Prostate gland (tissue), 2 donors: ENCODE results near the gene CHP2. TPM values are rescaled to one million over a fixed set of nuclear protein-coding genes. Genes with fewer than 3 reads are reported as not detected.
"Not testable (repeated sequence)": the region's sequence is repeated elsewhere in the genome, so short reads cannot be mapped to it uniquely, and the experiment has no call there.

Source experiments
- DNase-seq: peaks from one replicate; pipeline ENCODE4 v3.0.0-alpha.2; 2019; ENCODE audit warnings: low spot score
- H3K27ac ChIP-seq, 2 donors: fragments of 200-600 bp; sonication (generic); 2 replicates each; pipeline ENCODE4 v1.5.1; 2017 to 2019
- H3K27me3 ChIP-seq: fragments of 200-600 bp; sonication (generic); replicated peaks from 2 replicates; pipeline ENCODE4 v1.5.1; 2019; ENCODE audit not compliant: insufficient read depth
- H3K36me3 ChIP-seq, 2 donors: fragments of 200-600 bp; sonication (generic); 1 replicate in 1 of 2; 2 replicates in 1 of 2; pipeline versions ENCODE4 v1.5.1 to v1.8.1; 2017 to 2019
- H3K4me1 ChIP-seq: fragments of 200-600 bp; sonication (generic); replicated peaks from 2 replicates; pipeline ENCODE4 v1.5.1; 2019
- H3K4me3 ChIP-seq, 2 donors: fragments of 200-600 bp; sonication (generic); 2 replicates each; pipeline ENCODE4 v1.5.1; 2017 to 2019
- H3K9me3 ChIP-seq: fragments of 200-600 bp; sonication (generic); 2 replicates; pipeline ENCODE4 v1.5.1; 2017
- CTCF ChIP-seq, 4 experiments: fragments of 200-600 bp in 2 of 4; fragments of 450-650 bp in 2 of 4; sonication (generic) in 2 of 4; IDR thresholded peaks; 1 replicate in 3 of 4; 2 replicates in 1 of 4; pipeline ENCODE4 v1.5.1; 2016 to 2019; ENCODE audit warnings: antibody characterized with exemption in 4 of 4, mild to moderate bottlenecking in 2 of 4, moderate library complexity in 2 of 4
- POLR2A ChIP-seq: fragments of 450-650 bp; IDR thresholded peaks from one replicate; pipeline ENCODE4 v1.6.1; 2016; ENCODE audit warnings: antibody characterized with exemption, mild to moderate bottlenecking
- POLR2AphosphoS5 ChIP-seq: sonication (generic); formaldehyde crosslinking; IDR thresholded peaks from one replicate; pipeline ENCODE4 v1.6.1; 2017; ENCODE audit warnings: antibody characterized with exemption
- WGBS: methylation state at CpG from one replicate; pipeline ENCODE4 v1.1.5; 2018; 5-methylcytosine and 5-hydroxymethylcytosine counted together
- intact Hi-C: fragments of 100-400 bp; cut with DNase I; formaldehyde crosslinking; loops from one replicate; pipeline ENCODE4 v1.14.2; 2022
- total RNA-seq, 2 donors: library from RNA; depleted of rRNA; stranded (reverse); fragments of >200 nt; gene quantifications; one replicate each; pipeline ENCODE4 v1.1.0, GENCODE V29; 2016

Gene CHP2
- total RNA-seq, 2 donors from 2014 or later = 1.9 to 3.7 TPM

DNA sequence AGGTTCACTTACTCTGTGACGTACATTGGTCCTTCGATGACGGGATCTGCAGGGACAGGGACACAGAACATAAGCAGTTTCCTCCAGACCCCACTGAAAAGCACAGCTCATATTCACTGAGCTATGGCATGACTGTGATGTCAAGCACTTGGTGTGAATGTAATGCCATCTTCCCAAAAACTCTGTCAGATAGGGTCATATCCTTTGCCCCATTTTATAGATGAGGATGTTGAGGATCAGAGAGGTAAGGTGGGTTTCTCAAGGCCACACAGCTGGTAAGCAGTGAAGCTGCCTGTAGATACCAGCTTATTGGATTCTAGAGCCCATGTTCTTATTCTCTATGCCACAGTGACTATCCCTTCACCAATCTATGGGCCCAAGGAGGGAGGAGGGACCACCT lies 44.3 kb upstream of the CHP2 start:
- H3K36me3 ChIP-seq = no peaks in the 10 kb centered on the region
- DNase-seq = no peak
- TF ChIP-seq CTCF (IDR thresholded peaks at IDR 0.05) (no peak), POLR2AphosphoS5 (no peak), POLR2A (no peak)
- no peak overlapping the region for H3K27ac ChIP-seq
- no peak overlapping the region for H3K4me3 ChIP-seq
- H3K27me3 ChIP-seq = peaks cover 9% of the 10 kb centered on the region
- intact Hi-C loops = no loop called here
- H3K9me3 ChIP-seq = no peaks in the 10 kb centered on the region
- 91% methylated on average over 3 of the region's 3 CpGs for WGBS
- H3K4me1 ChIP-seq = no peaks in the 10 kb centered on the region

GRCh38 chr16:23711785-23712184 lies 43.0 kb upstream of the CHP2 start:
- intact Hi-C loops = no loop called here
- Histone ChIP-seq H3K27ac (no peak overlapping the region), H3K36me3 (no peaks in the 10 kb centered on the region), H3K9me3 (no peaks in the 10 kb centered on the region), H3K4me1 (no peaks in the 10 kb centered on the region), H3K4me3 (no peak overlapping the region), H3K27me3 (peaks cover 9% of the 10 kb centered on the region)
- TF ChIP-seq POLR2A = no peak
- TF ChIP-seq CTCF (IDR thresholded peaks at IDR 0.05) = no peak
- no peak for TF ChIP-seq POLR2AphosphoS5
- 67% methylated on average over 4 of the region's 4 CpGs for WGBS
- no peak for DNase-seq

- Histone ChIP-seq H3K4me1 (no peaks in the 10 kb centered on the region), H3K9me3 (no peaks in the 10 kb centered on the region), H3K4me3 (no peak within 1 kb of the TSS), H3K27me3 (peaks cover 9% of the 10 kb centered on the region), H3K36me3 (no peaks in the 10 kb centered on the region), H3K27ac (no peak within 1 kb of the TSS)
- intact Hi-C loops = no loop called here
- 1% methylated on average over 24 of the region's 37 CpGs for WGBS
- DNase-seq = no peak
- TF ChIP-seq POLR2AphosphoS5 (no peak), POLR2A (peak; percentile 31)
These were observed 41.9 kb upstream of the CHP2 start, which contains the start of gene ERN2 for GRCh38 chr16:23712976-23713375. ERN2 (minus strand) TSS chr16:23713222; CDS start chr16:23713187, 35 bp downstream.

GRCh38 chr16:23716484-23716883 lies 38.3 kb upstream of the CHP2 start:
- no peaks in the 10 kb centered on the region for H3K4me1 ChIP-seq
- no peaks in the 10 kb centered on the region for H3K9me3 ChIP-seq
- H3K36me3 ChIP-seq = no peaks in the 10 kb centered on the region
- peaks cover 9% of the 10 kb centered on the region for H3K27me3 ChIP-seq
- no peak for DNase-seq
- no peak overlapping the region for H3K4me3 ChIP-seq
- intact Hi-C loops = no loop called here
- no peak overlapping the region for H3K27ac ChIP-seq
- WGBS = 78% methylated on average over 5 of the region's 5 CpGs
- no peak for TF ChIP-seq CTCF (IDR thresholded peaks at IDR 0.05)
- no peak for TF ChIP-seq POLR2A
- TF ChIP-seq POLR2AphosphoS5 = no peak

DNA sequence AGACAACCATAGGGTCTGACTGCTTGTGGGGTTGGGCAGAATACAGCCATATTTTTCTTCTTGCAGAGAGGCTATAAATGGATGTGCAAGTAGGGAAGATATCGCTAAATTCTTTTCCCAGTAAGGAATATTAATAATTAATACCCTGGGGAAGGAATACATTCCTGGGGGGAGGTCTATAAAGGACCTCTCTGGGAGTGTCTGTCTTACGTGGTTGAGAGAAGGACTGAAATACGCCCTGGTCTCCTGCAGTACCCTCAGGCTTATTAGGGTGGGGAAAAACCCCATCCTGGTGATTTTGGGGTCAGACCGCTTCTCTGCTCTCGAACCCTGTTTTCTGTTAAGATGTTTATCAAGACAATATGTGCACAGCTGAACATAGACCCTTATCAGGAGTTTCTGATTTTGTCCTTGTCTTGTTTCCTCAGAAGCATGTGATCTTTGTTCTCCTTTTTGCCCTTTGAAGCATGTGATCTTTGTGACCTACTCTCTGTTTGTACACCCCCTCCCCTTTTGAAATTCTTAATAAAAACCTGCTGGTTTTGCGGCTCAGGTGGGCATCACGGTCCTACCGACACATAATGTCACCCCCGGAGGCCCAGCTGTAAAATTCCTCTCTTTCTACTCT lies 32.1 kb upstream of the CHP2 start:
- intact Hi-C loops, H3K27me3 ChIP-seq: not testable (repeated sequence)

GRCh38 chr16:23724096-23724784 lies 30.6 kb upstream of the CHP2 start:
- TF ChIP-seq CTCF (IDR thresholded peaks at IDR 0.05) (no peak), POLR2A (no peak), POLR2AphosphoS5 (no peak)
- Histone ChIP-seq H3K36me3 (no peaks in the 10 kb centered on the region), H3K27ac (no peak overlapping the region), H3K27me3 (no peaks in the 10 kb centered on the region), H3K4me1 (no peaks in the 10 kb centered on the region), H3K4me3 (no peak overlapping the region), H3K9me3 (no peaks in the 10 kb centered on the region)
- DNase-seq = no peak
- intact Hi-C loops = no loop called here
- 67% methylated on average over 8 of the region's 8 CpGs for WGBS

More for the DNA sequence above, 32.1 kb upstream of the CHP2 start:
- H3K9me3 ChIP-seq, DNase-seq, H3K27ac ChIP-seq, H3K36me3 ChIP-seq, H3K4me1 ChIP-seq, H3K4me3 ChIP-seq: not testable (repeated sequence)
- 81% methylated on average over 9 of the region's 9 CpGs for WGBS
